ENCODE results near the gene SIRT7.

GRCh38 chr17:81954131-81955057 lies 36.4 kb upstream of the SIRT7 start:
- TF ChIP-seq CTCF (conservative IDR thresholded peaks at IDR 0.05 in 1 of 2, IDR thresholded peaks at IDR 0.05 in 1 of 2; ENCODE audit: low read depth in 1 of 2, low read length in 2 of 2) (no peak), EZH2 (IDR thresholded peaks at IDR 0.05; ENCODE audit: low read length, missing control alignments) (no peak)

Measured in fibroblast of lung (primary cell).